OCI-LY7 (cell line): ENCODE results near the gene MAGI1. TPM values are rescaled to one million over a fixed set of nuclear protein-coding genes. Genes with fewer than 3 reads are reported as not detected.

Experiments used
- BruUV-seq: library from RNA; stranded (reverse); fragments of 400-500 nt; replicated peaks from 2 replicates; lab custom pipeline; 2021; lab: Mats Ljungman, UMichigan
- CTCF ChIA-PET: fragments of 300-600 bp; sonication (Branson Sonifier 250); formaldehyde crosslinking; loops from one replicate; lab custom pipeline; 2022; ENCODE audit warnings: antibody characterized with exemption; ENCODE audit not compliant: unreplicated experiment; lab: Charles Lee
- POLR2A ChIA-PET: fragments of 300-600 bp; sonication (Branson Sonifier 250); formaldehyde crosslinking; loops from one replicate; lab custom pipeline; 2022; ENCODE audit warnings: antibody characterized with exemption; lab: Charles Lee
- DNase-seq: peaks from one replicate; pipeline ENCODE4 v3.0.0-alpha.2; 2015; ENCODE audit warnings: low spot score
- H2AFZ ChIP-seq: fragments of 200-600 bp; sonication (generic), shearing (Covaris generic); 2 replicates; pipeline ENCODE4 v1.6.1; 2014; ENCODE audit warnings: mild to moderate bottlenecking, antibody characterized with exemption, low read length, moderate library complexity
- H3K27ac ChIP-seq: fragments of 200-600 bp; sonication (generic); 2 replicates; pipeline ENCODE4 v1.5.1; 2014; ENCODE audit warnings: mixed run types, low read depth, mild to moderate bottlenecking, moderate library complexity, low read length, inconsistent platforms; ENCODE audit not compliant: poor library complexity, severe bottlenecking
- H3K36me3 ChIP-seq: fragments of 200-600 bp; sonication (generic); 2 replicates; pipeline ENCODE4 v1.6.1; 2014; ENCODE audit warnings: mild to moderate bottlenecking, antibody characterized with exemption, low read length, moderate library complexity, mixed read lengths; ENCODE audit not compliant: insufficient read depth
- H3K4me1 ChIP-seq: fragments of 200-600 bp; sonication (generic); 2 replicates; pipeline ENCODE4 v1.5.1; 2014; ENCODE audit warnings: mild to moderate bottlenecking, low read length; ENCODE audit not compliant: insufficient read depth, poor library complexity, severe bottlenecking
- H3K4me2 ChIP-seq: fragments of 200-600 bp; sonication (generic); 2 replicates; pipeline ENCODE4 v1.6.1; 2014; ENCODE audit warnings: mild to moderate bottlenecking, low read length
- H3K4me3 ChIP-seq: fragments of 200-600 bp; sonication (generic); 2 replicates; pipeline ENCODE4 v1.5.1; 2014; ENCODE audit warnings: mild to moderate bottlenecking, low read depth, low read length; ENCODE audit not compliant: poor library complexity, severe bottlenecking
- H3K79me2 ChIP-seq: fragments of 200-600 bp; sonication (generic); 2 replicates; pipeline ENCODE4 v1.6.1; 2016; ENCODE audit warnings: low read depth, mild to moderate bottlenecking, low read length, moderate library complexity, mixed read lengths; ENCODE audit not compliant: insufficient read depth
- H3K9me2 ChIP-seq: fragments of 200-600 bp; sonication (generic); 2 replicates; pipeline ENCODE4 v1.6.1; 2016; ENCODE audit warnings: mild to moderate bottlenecking, low read length, mixed read lengths; ENCODE audit not compliant: insufficient read depth
- H3K9me3 ChIP-seq: fragments of 200-600 bp; sonication (generic); 2 replicates; pipeline ENCODE4 v1.6.1; 2014; ENCODE audit warnings: mild to moderate bottlenecking, mixed run types, low read length, mixed read lengths
- H4K20me1 ChIP-seq: fragments of 200-600 bp; sonication (generic); 2 replicates; pipeline ENCODE4 v1.6.1; 2014; ENCODE audit warnings: mild to moderate bottlenecking, antibody characterized with exemption, low read length, moderate library complexity, mixed read lengths; ENCODE audit not compliant: insufficient read depth
- CTCF ChIP-seq: fragments of 200-600 bp; sonication (generic); conservative IDR thresholded peaks from 2 replicates; pipeline ENCODE4 v1.5.1; 2014; ENCODE audit warnings: mild to moderate bottlenecking, antibody characterized with exemption, low read length, moderate library complexity, mixed read lengths
- EZH2phosphoT487 ChIP-seq: fragments of 200-600 bp; sonication (generic); IDR thresholded peaks from 2 replicates; pipeline ENCODE4 v1.6.1; 2018; ENCODE audit warnings: low read depth, borderline replicate concordance, mild to moderate bottlenecking, mixed run types, antibody characterized with exemption, low read length, moderate library complexity, mixed read lengths
- intact Hi-C: fragments of 100-400 bp; cut with micrococcal nuclease; formaldehyde crosslinking; loops from one replicate; pipeline ENCODE4 v1.10.0; 2022; ENCODE audit not compliant: unreplicated experiment
- total RNA-seq, 2 experiments: library from RNA; depleted of rRNA in 1 of 2; stranded (reverse); fragments of >200 nt in 1 of 2; shearing (Covaris generic) in 1 of 2; gene quantifications; 2 replicates each; pipeline ENCODE4 v1.2.3, GENCODE V29; 2014 to 2022

The MAGI1 gene
- total RNA-seq, 2 experiments from 2014 or later: 0.63 to 2.5 TPM

GRCh38 chr3:66052721-66053549, 14.2 kb upstream of the MAGI1 start:
- no peak overlapping the region for H3K27ac ChIP-seq
- no peaks in the 10 kb centered on the region for H4K20me1 ChIP-seq
- POLR2A ChIA-PET: interaction anchor here (0.6 to 1.2 kb wide), 3 partner anchors 17 to 953 kb away, joined by 3 to 4 read pairs (median 4); no protein-coding TSS in a partner anchor
- CTCF ChIA-PET: no interaction called here
- no TSS peak for BruUV-seq
- H3K9me2 ChIP-seq: no peaks in the 10 kb centered on the region
- TF ChIP-seq CTCF (no peak), EZH2phosphoT487 (no peak)
- H3K36me3 ChIP-seq: no peaks in the 10 kb centered on the region
- no peaks in the 10 kb centered on the region for H3K4me1 ChIP-seq
- intact Hi-C loops: no loop called here
- H3K79me2 ChIP-seq: no peaks in the 10 kb centered on the region
- no peak overlapping the region for H3K4me3 ChIP-seq
- H3K4me2 ChIP-seq: no peak overlapping the region
- H2AFZ ChIP-seq: no peak overlapping the region
- no peaks in the 10 kb centered on the region for H3K9me3 ChIP-seq
- no peak for DNase-seq

- H3K9me3 ChIP-seq: no peaks in the 10 kb centered on the region
- no peak overlapping the region for H3K4me2 ChIP-seq
- H3K36me3 ChIP-seq: no peaks in the 10 kb centered on the region
- DNase-seq: no peak
- no peaks in the 10 kb centered on the region for H3K9me2 ChIP-seq
- BruUV-seq: no TSS peak
- H3K4me1 ChIP-seq: no peaks in the 10 kb centered on the region
- intact Hi-C loops: no loop called here
- H2AFZ ChIP-seq: no peak overlapping the region
- no peaks in the 10 kb centered on the region for H3K79me2 ChIP-seq
- no peaks in the 10 kb centered on the region for H4K20me1 ChIP-seq
- no peak overlapping the region for H3K27ac ChIP-seq
- TF ChIP-seq CTCF (no peak), EZH2phosphoT487 (no peak)
- ChIA-PET POLR2A (no interaction called here), CTCF (no interaction called here)
- no peak overlapping the region for H3K4me3 ChIP-seq
Measured at GRCh38 chr3:66050821-66051220, 12.1 kb upstream of the MAGI1 start.

- CTCF ChIA-PET: no interaction called here
- no peaks in the 10 kb centered on the region for H4K20me1 ChIP-seq
- no TSS peak for BruUV-seq
Measured at GRCh38 chr3:66048051-66048395, 9.3 kb upstream of the MAGI1 start.

More at GRCh38 chr3:66048051-66048395, 9.3 kb upstream of the MAGI1 start:
- POLR2A ChIA-PET: no interaction called here
- no peak for DNase-seq
- no peaks in the 10 kb centered on the region for H3K9me3 ChIP-seq
- no peak overlapping the region for H3K4me3 ChIP-seq
- H3K36me3 ChIP-seq: no peaks in the 10 kb centered on the region
- H3K4me1 ChIP-seq: no peaks in the 10 kb centered on the region
- no peaks in the 10 kb centered on the region for H3K79me2 ChIP-seq
- H2AFZ ChIP-seq: no peak overlapping the region
- no peaks in the 10 kb centered on the region for H3K9me2 ChIP-seq
- no peak overlapping the region for H3K27ac ChIP-seq
- TF ChIP-seq EZH2phosphoT487 (no peak), CTCF (no peak)
- intact Hi-C loops: no loop called here
- no peak overlapping the region for H3K4me2 ChIP-seq
